LNCaP clone FGC (cell line): Measurements from ENCODE around the gene NR3C2.

Source experiments
- DNase-seq: peaks from one replicate; pipeline ENCODE4 v3.0.0-alpha.2; 2011; ENCODE audit warnings: low read depth
- H3K4me3 ChIP-seq: 2 replicates; pipeline ENCODE4 v1.5.1; 2011; ENCODE audit warnings: mild to moderate bottlenecking, low read depth, low read length, control low read depth
- TF ChIP-seq, protein P1 (sequence below): IDR thresholded peaks from 2 replicates; pipeline ENCODE4 v1.5.1; 2012; ENCODE audit warnings: mild to moderate bottlenecking; ENCODE audit not compliant: control insufficient read depth, insufficient read depth; ENCODE audit errors: extremely low read depth

The NR3C2 gene

DNA sequence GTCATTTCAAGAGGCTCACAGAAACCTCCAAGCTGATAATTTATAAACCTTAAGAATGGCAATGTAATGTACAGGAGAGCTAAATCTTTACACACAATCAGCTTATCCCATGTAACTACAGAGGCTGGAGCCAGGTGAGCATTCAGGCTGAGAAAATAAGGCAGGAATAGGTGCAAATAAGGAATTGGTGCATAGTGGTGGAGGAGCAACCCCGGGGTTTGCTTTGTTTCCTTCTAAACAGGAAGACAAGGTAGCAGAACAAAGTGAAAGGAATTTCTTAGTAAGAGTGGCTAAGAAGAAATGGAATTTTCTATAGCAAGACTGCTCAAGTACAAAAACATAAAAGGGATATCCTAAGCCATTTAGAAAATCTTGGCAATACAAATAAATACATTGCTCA, 82.4 kb downstream of the NR3C2 start:
- TF ChIP-seq, protein P1, sequence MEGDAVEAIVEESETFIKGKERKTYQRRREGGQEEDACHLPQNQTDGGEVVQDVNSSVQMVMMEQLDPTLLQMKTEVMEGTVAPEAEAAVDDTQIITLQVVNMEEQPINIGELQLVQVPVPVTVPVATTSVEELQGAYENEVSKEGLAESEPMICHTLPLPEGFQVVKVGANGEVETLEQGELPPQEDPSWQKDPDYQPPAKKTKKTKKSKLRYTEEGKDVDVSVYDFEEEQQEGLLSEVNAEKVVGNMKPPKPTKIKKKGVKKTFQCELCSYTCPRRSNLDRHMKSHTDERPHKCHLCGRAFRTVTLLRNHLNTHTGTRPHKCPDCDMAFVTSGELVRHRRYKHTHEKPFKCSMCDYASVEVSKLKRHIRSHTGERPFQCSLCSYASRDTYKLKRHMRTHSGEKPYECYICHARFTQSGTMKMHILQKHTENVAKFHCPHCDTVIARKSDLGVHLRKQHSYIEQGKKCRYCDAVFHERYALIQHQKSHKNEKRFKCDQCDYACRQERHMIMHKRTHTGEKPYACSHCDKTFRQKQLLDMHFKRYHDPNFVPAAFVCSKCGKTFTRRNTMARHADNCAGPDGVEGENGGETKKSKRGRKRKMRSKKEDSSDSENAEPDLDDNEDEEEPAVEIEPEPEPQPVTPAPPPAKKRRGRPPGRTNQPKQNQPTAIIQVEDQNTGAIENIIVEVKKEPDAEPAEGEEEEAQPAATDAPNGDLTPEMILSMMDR = no peak
- H3K4me3 ChIP-seq = no peak overlapping the region
- DNase-seq = no peak

DNA sequence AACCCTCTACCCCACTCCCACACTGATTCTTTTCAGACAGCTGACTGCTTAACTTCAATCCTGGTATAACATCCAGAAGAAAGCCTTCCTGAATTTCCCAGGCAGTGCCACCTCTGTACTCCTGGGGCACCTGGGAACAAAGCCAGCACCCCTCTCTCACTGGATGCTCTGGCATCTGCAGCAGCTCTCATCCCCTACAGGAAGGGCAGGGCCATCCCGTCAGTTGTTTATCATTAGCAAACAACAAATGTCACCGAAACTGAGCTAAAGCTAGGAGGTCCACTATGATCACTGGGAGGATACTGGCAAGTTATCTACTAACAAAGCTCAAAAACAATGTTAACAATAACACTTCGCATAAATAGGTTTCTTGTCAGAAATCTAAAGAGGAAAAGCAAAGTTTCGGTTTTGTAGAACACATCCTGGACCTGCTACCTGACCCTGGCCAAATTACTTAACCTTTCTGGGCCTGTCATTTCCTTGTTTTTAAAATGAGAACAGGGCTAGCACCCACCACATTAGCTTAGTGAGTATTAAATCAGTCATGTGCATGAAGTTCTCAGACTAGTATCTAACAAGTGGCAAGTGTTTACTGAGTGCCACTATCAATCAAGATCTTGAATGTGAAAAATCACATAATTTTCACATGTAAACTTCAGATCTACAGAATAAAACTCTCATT, 86.6 kb downstream of the NR3C2 start:
- H3K4me3 ChIP-seq = no peak overlapping the region
- TF ChIP-seq, protein P1 = no peak
- no peak for DNase-seq

DNA sequence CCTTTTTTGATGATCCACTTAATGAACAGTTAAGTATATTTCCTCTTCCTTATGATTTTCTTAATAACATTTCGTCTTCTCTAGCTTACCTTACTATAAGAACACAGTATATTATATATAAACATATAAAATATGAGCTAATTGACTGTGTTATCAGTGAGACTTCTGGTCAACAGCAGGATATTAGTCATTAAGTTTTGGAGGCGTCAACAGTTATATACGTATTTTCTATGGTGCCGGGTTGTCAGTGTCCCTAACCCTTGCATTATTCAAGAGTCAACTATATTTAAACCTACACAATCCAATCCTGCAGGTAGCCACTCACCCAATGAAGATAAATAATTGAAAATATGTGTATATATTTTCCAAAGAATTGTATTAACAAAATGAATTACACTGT, 88.0 kb downstream of the NR3C2 start:
- no peak overlapping the region for H3K4me3 ChIP-seq
- no peak for DNase-seq
- TF ChIP-seq, protein P1 = no peak

DNA sequence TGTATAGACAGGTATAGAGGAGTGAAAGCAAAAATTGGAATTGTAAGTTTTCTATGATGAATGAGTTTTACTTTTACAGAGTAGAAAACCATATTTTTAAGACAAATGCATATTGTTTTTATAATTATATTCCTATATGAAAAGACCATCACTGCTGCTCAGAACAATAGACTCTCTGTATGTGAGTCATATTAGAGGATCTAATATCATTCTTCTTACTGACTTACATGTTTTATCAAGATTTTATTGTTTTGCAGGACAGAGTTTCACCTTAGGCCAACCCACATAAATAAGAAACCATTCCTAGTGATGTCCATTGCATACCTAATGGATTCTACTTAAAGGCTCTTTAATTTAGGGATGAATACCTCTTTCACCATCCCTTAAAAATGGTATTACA, 88.6 kb downstream of the NR3C2 start:
- TF ChIP-seq, protein P1 = no peak
- no peak overlapping the region for H3K4me3 ChIP-seq
- DNase-seq = no peak

DNA sequence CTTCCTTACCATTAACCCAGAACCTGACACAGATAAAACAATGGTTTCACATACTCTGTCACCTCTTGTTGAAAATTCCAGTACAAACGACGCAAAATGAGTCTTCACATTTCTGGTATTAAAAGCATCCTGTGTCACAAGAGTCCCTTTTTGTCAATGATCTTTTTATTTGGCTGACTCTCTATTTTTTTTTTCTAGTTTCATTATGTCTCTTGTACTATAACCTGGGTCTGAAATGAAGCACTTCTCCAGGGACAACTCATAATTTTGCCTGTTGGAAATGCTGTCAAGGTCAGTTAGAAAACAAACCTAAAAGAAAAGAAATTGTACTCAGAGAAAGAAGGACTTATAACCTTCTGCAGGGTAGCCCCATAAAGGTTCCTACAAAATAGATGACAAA, 93.1 kb downstream of the NR3C2 start:
- TF ChIP-seq, protein P1 = no peak
- H3K4me3 ChIP-seq = no peak overlapping the region
- no peak for DNase-seq

DNA sequence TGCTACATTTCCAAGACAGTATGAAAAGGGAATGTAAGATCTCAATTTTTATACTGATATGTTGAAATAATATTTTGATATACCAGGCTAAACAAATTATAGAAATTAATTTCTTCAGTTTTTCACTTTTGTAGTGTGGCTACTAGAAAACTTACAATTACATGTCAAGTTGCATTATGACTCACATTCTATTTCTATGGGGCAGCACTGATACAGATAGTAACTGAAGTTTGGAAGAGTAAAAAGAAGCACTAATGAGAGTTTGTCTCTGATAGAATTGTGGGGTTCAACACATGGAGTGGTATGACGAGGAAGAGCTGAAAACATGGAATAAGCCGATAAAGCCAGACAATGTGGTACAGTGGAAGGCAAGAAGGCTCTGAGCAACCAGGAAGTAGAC, 95.6 kb downstream of the NR3C2 start:
- H3K4me3 ChIP-seq = no peak overlapping the region
- TF ChIP-seq, protein P1 = no peak
- no peak for DNase-seq

DNA sequence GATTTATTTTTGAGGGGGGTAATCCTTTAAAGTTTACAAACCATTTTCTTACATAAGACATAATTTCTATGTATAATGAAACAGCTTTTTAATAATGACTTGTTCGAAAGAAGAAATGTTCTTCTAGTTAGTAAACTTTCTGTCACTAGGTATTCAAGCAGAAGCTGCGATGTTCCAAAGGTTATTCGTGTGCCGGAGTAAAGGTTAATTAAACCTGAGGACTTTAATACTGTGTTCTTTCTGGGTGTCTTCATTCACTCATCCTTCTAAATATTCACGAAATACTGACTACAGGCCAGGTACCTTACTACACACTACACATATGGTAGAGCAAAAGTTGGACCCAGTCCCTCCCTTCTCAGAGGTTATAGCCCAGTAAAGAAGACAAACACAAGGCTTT, 96.7 kb downstream of the NR3C2 start:
- H3K4me3 ChIP-seq = no peak overlapping the region
- no peak for DNase-seq
- TF ChIP-seq, protein P1 = no peak
